Stimulated activated CD4-positive, alpha-beta T cell treated with anti-CD3 and anti-CD28 coated beads, Interleukin-4, amount 100 ng/mL, for 4 hours (primary cell): ENCODE data around the gene CCND1.

Experiments used
- DNase-seq, 2 experiments: peaks; one replicate each; pipeline ENCODE4 v3.0.0-alpha.2; 2020

The CCND1 gene

GRCh38 chr11:69654001-69654659 is 13.2 kb downstream of the CCND1 start:
- DNase-seq = no peak

GRCh38 chr11:69654660-69655478 is 13.9 kb downstream of the CCND1 start:
- no peak for DNase-seq

GRCh38 chr11:69655479-69656428 is 14.8 kb downstream of the CCND1 start:
- DNase-seq = no peak

GRCh38 chr11:69656536-69657455 is 15.8 kb downstream of the CCND1 start:
- DNase-seq = no peak

- DNase-seq = no peak
Measured at GRCh38 chr11:69657456-69657910, 16.5 kb downstream of the CCND1 start.

GRCh38 chr11:69657911-69658625 is 17.1 kb downstream of the CCND1 start:
- no peak for DNase-seq

GRCh38 chr11:69658626-69659450 is 17.9 kb downstream of the CCND1 start:
- no peak for DNase-seq

- DNase-seq = no peak
Measured at GRCh38 chr11:69659591-69659990, 18.6 kb downstream of the CCND1 start.

- no peak for DNase-seq
Measured at GRCh38 chr11:69660001-69660500, 19.1 kb downstream of the CCND1 start.

- no peak for DNase-seq
Measured at GRCh38 chr11:69661413-69661715, 20.4 kb downstream of the CCND1 start.

GRCh38 chr11:69662021-69662698 is 21.2 kb downstream of the CCND1 start:
- no peak for DNase-seq

- DNase-seq = no peak
Measured at GRCh38 chr11:69662806-69663205, 21.9 kb downstream of the CCND1 start.

GRCh38 chr11:69663326-69663725 is 22.4 kb downstream of the CCND1 start:
- DNase-seq = no peak

GRCh38 chr11:69664103-69664775 is 23.3 kb downstream of the CCND1 start:
- DNase-seq = no peak

- no peak for DNase-seq
Measured at GRCh38 chr11:69664901-69665300, 23.9 kb downstream of the CCND1 start.

- DNase-seq = no peak
Measured at GRCh38 chr11:69665669-69666068, 24.7 kb downstream of the CCND1 start.

- no peak for DNase-seq
Measured at GRCh38 chr11:69666261-69666660, 25.3 kb downstream of the CCND1 start.

- DNase-seq = no peak
Measured at GRCh38 chr11:69666752-69667536, 26.0 kb downstream of the CCND1 start.
